Measurements from ENCODE around the gene NBAS.

- no peak for TF ChIP-seq POLR2AphosphoS5 (IDR thresholded peaks at IDR 0.05; ENCODE audit: low read depth, low read length)
- no peak for TF ChIP-seq TAF1 (IDR thresholded peaks at IDR 0.05; ENCODE audit: borderline replicate concordance, low read depth, low read length)
- no peak for TF ChIP-seq POLR2A (IDR thresholded peaks at IDR 0.05; ENCODE audit: low read depth, low read length)
Measured at GRCh38 chr2:15241929-15242328, 319.2 kb downstream of the NBAS start.

All from GM12892 (cell line).